Loucy (cell line): Measurements from ENCODE around the gene PDK4.

ENCODE experiments used
- H2AFZ ChIP-seq: fragments of 200-600 bp; sonication (generic); 2 replicates; pipeline ENCODE4 v1.6.0; 2016; ENCODE audit warnings: antibody characterized with exemption, mild to moderate bottlenecking, low read length, moderate library complexity
- H3F3A ChIP-seq: fragments of 200-600 bp; 2 replicates; pipeline ENCODE4 v1.6.0; 2016; ENCODE audit warnings: antibody characterized with exemption, low read depth, mild to moderate bottlenecking
- H3K27me3 ChIP-seq: fragments of 200-600 bp; sonication (generic); 2 replicates; pipeline ENCODE4 v1.6.1; 2014; ENCODE audit warnings: low read length, mild to moderate bottlenecking; ENCODE audit not compliant: insufficient read depth, poor library complexity, severe bottlenecking
- H3K36me3 ChIP-seq: fragments of 200-600 bp; sonication (generic); 2 replicates; pipeline ENCODE4 v1.6.1; 2016; ENCODE audit warnings: low read length; ENCODE audit not compliant: insufficient read depth
- H3K4me1 ChIP-seq: fragments of 200-600 bp; sonication (generic); 2 replicates; pipeline ENCODE4 v1.5.1; 2014; ENCODE audit warnings: low read length, mild to moderate bottlenecking; ENCODE audit not compliant: insufficient read depth, poor library complexity, severe bottlenecking
- H3K4me2 ChIP-seq: fragments of 200-600 bp; sonication (generic); 2 replicates; pipeline ENCODE4 v1.6.0; 2014; ENCODE audit warnings: antibody characterized with exemption, low read length, low read depth, mild to moderate bottlenecking; ENCODE audit not compliant: poor library complexity, severe bottlenecking
- H3K4me3 ChIP-seq: fragments of 200-600 bp; sonication (generic); 2 replicates; pipeline ENCODE4 v1.5.1; 2014; ENCODE audit warnings: low read length, mild to moderate bottlenecking, mixed read lengths; ENCODE audit not compliant: poor library complexity, severe bottlenecking
- H3K79me2 ChIP-seq: fragments of 200-600 bp; sonication (generic); 2 replicates; pipeline ENCODE4 v1.6.1; 2014; ENCODE audit warnings: low read length; ENCODE audit not compliant: insufficient read depth
- H3K9ac ChIP-seq: fragments of 200-600 bp; sonication (generic); 2 replicates; pipeline ENCODE4 v1.6.0; 2014; ENCODE audit warnings: mild to moderate bottlenecking, low read depth, low read length, moderate library complexity; ENCODE audit not compliant: poor library complexity, severe bottlenecking
- H3K9me2 ChIP-seq: fragments of 200-600 bp; sonication (generic); replicated peaks from 2 replicates; pipeline ENCODE4 v1.6.1; 2016; ENCODE audit warnings: low read depth, low read length, mixed read lengths
- H3K9me3 ChIP-seq: fragments of 200-600 bp; sonication (generic); 2 replicates; pipeline ENCODE4 v1.6.1; 2014; ENCODE audit warnings: mild to moderate bottlenecking, antibody characterized with exemption, low read length, low read depth; ENCODE audit not compliant: insufficient read depth
- H4K20me1 ChIP-seq: fragments of 200-600 bp; sonication (generic); 2 replicates; pipeline ENCODE4 v1.6.0; 2014; ENCODE audit warnings: antibody characterized with exemption, low read length, mild to moderate bottlenecking; ENCODE audit not compliant: insufficient read depth, poor library complexity, severe bottlenecking
- CTCF ChIP-seq: fragments of 200-600 bp; sonication (generic); conservative IDR thresholded peaks from 2 replicates; pipeline ENCODE4 v1.5.1; 2014; ENCODE audit warnings: mild to moderate bottlenecking, antibody characterized with exemption, low read length
- EZH2phosphoT487 ChIP-seq: fragments of 200-600 bp; IDR thresholded peaks from 2 replicates; pipeline ENCODE4 v1.6.1; 2018; ENCODE audit warnings: antibody characterized with exemption, mild to moderate bottlenecking, moderate library complexity, borderline replicate concordance

The PDK4 gene

GRCh38 chr7:95537468-95537867 is 58.8 kb downstream of the PDK4 start:
- H3K4me3 ChIP-seq = no peak overlapping the region

GRCh38 chr7:95536656-95537311 is 59.5 kb downstream of the PDK4 start:
- Histone ChIP-seq H3K4me2 (no peak overlapping the region), H4K20me1 (no peaks in the 10 kb centered on the region), H3K27me3 (no peaks in the 10 kb centered on the region), H3K9me2 (no peaks in the 10 kb centered on the region), H3K79me2 (no peaks in the 10 kb centered on the region), H3K9me3 (no peaks in the 10 kb centered on the region), H3F3A (no peaks in the 10 kb centered on the region), H3K4me3 (no peak overlapping the region), H3K4me1 (no peaks in the 10 kb centered on the region), H3K9ac (no peak overlapping the region), H2AFZ (no peak overlapping the region), H3K36me3 (no peaks in the 10 kb centered on the region)
- TF ChIP-seq CTCF (no peak), EZH2phosphoT487 (no peak)

More at GRCh38 chr7:95537468-95537867, 58.8 kb downstream of the PDK4 start:
- no peak overlapping the region for H3K9ac ChIP-seq
- H3K27me3 ChIP-seq = no peaks in the 10 kb centered on the region
- no peaks in the 10 kb centered on the region for H3K4me1 ChIP-seq
- H3K9me3 ChIP-seq = no peaks in the 10 kb centered on the region
- no peaks in the 10 kb centered on the region for H4K20me1 ChIP-seq
- no peaks in the 10 kb centered on the region for H3K36me3 ChIP-seq
- TF ChIP-seq EZH2phosphoT487 (no peak), CTCF (no peak)
- H3F3A ChIP-seq = no peaks in the 10 kb centered on the region
- H2AFZ ChIP-seq = no peak overlapping the region
- no peaks in the 10 kb centered on the region for H3K9me2 ChIP-seq
- H3K4me2 ChIP-seq = no peak overlapping the region
- H3K79me2 ChIP-seq = no peaks in the 10 kb centered on the region

GRCh38 chr7:95535662-95536061 is 60.7 kb downstream of the PDK4 start:
- H3K4me2 ChIP-seq = no peak overlapping the region
- H4K20me1 ChIP-seq = no peaks in the 10 kb centered on the region

More at GRCh38 chr7:95535662-95536061, 60.7 kb downstream of the PDK4 start:
- no peaks in the 10 kb centered on the region for H3K27me3 ChIP-seq
- no peak overlapping the region for H3K9ac ChIP-seq
- H3K9me3 ChIP-seq = no peaks in the 10 kb centered on the region
- no peaks in the 10 kb centered on the region for H3K36me3 ChIP-seq
- H3F3A ChIP-seq = no peaks in the 10 kb centered on the region
- H3K4me3 ChIP-seq = no peak overlapping the region
- TF ChIP-seq EZH2phosphoT487 = no peak
- TF ChIP-seq CTCF = no peak
- H3K9me2 ChIP-seq = no peaks in the 10 kb centered on the region
- no peaks in the 10 kb centered on the region for H3K79me2 ChIP-seq
- H3K4me1 ChIP-seq = no peaks in the 10 kb centered on the region
- no peak overlapping the region for H2AFZ ChIP-seq
